LNCAP (cell line): ENCODE measurements around the gene ACTL6B.

Experiments
- TF ChIP-seq, protein P1 (sequence below): fragments of 450-650 bp; IDR thresholded peaks from 2 replicates; pipeline ENCODE4 v1.5.1; 2017; ENCODE audit warnings: mild to moderate bottlenecking

The ACTL6B gene

GRCh38 chr7:100685631-100686145 lies 29.4 kb upstream of the ACTL6B start:
- TF ChIP-seq, protein P1, sequence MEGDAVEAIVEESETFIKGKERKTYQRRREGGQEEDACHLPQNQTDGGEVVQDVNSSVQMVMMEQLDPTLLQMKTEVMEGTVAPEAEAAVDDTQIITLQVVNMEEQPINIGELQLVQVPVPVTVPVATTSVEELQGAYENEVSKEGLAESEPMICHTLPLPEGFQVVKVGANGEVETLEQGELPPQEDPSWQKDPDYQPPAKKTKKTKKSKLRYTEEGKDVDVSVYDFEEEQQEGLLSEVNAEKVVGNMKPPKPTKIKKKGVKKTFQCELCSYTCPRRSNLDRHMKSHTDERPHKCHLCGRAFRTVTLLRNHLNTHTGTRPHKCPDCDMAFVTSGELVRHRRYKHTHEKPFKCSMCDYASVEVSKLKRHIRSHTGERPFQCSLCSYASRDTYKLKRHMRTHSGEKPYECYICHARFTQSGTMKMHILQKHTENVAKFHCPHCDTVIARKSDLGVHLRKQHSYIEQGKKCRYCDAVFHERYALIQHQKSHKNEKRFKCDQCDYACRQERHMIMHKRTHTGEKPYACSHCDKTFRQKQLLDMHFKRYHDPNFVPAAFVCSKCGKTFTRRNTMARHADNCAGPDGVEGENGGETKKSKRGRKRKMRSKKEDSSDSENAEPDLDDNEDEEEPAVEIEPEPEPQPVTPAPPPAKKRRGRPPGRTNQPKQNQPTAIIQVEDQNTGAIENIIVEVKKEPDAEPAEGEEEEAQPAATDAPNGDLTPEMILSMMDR, result no peak

GRCh38 chr7:100685049-100685605 lies 28.9 kb upstream of the ACTL6B start:
- TF ChIP-seq, protein P1, result no peak

DNA sequence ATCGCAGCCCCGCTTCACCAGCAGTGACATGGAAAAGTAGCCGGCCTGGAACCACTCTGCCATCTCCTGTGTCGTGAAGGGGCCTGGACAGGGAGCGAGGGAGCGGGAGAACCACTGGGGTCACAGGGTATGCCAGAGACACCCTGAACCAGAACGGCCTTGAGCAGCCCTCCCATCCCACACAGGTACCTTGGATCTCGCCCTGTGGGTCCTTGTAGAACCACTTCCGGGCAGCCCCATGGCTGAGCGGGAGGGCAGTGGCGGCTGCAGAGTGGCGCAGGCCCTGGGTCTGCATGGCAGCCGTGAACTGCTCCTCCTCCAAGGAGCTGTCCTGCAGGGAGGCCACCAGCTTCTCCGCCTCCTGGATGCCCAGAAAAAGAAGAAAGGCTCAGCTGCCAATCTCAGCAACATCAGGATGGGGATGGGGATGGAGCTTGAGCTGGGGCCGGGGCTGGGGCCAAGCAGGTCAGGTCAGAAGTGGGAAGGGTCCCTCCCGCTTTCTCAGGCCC lies 28.3 kb upstream of the ACTL6B start:
- TF ChIP-seq, protein P1, result no peak

DNA sequence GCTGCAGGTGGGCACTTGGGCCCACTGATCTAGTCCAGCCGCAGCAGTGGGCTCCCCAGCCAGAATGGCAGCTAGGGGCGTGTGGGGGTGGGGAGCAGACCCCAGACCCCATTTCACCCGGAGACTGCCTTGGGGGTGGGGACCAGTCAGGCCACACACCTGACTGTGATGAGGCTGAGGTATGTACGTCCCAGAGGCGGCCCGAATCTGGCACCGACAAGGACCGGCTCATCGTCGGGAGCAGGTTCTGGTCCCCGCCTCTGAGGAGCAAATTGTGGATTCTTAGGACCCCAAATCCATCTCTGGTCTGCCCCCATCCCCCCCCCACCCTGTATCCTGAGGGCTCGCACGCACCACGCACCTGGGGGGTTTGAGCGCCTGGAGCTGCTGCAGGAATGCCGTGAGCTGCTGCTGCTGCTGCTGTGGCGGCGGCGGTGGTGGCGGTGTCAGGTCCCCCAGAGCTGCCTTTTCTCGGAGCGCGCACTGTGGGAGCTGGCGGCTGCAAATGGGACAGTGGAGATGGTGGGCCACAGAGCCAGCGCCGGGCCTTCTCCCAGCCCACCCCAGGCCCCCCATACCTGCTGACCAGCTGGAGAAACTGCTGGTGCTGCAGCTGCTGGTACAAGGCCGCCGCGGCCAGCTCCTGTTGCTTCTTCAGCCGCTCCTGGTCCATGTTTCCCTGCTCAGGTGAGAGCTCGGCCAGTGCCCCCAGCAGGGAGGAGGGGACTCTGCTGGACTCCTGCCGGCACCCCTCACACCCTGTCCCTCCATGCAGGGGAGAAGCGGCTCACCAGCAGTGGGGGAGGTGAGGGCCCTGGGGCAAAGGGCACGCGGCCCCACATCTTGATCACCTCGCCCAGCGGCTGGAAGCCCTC lies 27.6 kb upstream of the ACTL6B start:
- TF ChIP-seq, protein P1, result no peak

DNA sequence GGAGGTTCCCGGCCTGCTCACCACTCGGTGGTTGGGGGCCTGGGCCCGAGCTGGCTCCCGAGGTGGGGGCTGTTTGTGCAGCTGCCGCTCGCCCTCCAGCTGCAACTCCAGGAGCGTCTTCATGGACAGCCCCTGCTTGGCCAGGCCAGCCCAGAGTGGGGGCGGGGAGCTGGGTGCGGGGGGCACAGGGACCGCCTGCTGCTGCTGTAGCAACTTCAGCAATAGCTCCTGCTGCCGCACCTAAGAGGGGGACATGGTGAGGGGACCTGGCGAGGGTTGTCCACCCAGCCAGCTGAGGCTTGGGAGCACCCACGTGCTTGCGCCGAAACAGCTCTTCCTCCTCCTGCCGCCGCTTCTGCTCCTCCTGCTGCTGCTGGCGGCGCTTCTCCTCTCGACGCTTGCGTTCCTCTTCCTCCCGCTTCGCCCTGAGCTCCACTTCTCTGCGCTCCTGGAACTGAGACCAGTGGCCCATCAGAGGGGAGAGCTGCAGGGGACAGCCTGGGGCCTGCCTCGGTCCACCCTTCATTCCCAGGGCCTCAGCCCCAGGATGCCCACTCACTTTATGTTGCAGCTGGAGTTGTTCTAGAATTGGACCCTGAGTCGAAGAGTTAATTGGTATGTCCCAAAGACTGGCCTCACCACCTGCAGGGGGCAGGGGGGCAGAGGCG lies 26.9 kb upstream of the ACTL6B start:
- TF ChIP-seq, protein P1, result no peak

GRCh38 chr7:100682228-100682741 lies 26.0 kb upstream of the ACTL6B start:
- TF ChIP-seq, protein P1, result no peak
